HG03558 (cell line): ENCODE results near the gene ACTG1.

Experiments used
- ATAC-seq: cut with Tn5 transposase; IDR thresholded peaks from one replicate; pipeline ENCODE4 v1.9.1; 2021; ENCODE audit warnings: moderate number of reproducible peaks; ENCODE audit not compliant: unreplicated experiment; ENCODE audit errors: extremely low read depth

ACTG1 gene

DNA sequence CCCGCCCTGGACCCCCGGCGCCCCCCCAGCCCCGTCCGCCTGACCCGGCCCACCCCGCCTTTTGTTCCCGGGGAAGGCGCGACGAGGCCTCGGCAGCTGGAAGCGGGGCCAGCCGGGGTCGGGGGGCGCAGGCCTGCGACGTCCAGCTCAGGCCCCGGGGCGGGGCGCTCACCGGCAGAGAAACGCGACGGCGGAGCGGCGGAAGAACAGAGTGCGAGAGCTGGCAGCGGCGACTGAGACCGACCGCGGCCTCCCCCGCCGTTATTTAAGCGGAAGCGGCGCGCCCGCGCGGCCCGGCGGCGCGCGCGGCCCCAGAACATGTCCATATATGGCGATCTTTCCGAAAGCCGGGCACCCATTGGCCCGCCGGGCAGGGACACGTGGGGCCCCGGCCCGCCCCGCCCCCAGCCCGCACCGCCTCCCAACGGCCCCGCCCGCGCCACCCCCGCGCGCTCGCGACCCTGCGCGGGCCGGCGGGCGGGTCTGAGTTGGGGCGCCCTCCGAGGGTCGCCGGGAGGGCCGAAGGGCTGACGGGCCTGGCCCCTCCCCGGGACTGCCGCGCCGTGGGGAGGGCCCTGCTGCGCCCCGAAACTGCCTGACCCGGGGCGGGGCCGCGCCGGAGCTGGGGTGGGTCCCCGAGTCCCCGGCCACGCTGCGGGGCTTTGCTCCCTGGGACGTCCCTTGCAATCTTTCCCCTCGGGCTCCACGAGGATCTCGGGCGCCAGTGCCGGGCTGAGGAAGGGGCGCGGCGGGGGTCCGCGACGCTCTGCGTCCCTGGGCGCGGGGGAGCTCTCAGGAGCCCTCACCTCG, at the start of gene ACTG1:
Gene ACTG1 (minus strand): TSS at position 238 of the 810 bp plus-strand sequence. CDS start 445 bp downstream, outside the sequence.
- no peak for ATAC-seq

DNA sequence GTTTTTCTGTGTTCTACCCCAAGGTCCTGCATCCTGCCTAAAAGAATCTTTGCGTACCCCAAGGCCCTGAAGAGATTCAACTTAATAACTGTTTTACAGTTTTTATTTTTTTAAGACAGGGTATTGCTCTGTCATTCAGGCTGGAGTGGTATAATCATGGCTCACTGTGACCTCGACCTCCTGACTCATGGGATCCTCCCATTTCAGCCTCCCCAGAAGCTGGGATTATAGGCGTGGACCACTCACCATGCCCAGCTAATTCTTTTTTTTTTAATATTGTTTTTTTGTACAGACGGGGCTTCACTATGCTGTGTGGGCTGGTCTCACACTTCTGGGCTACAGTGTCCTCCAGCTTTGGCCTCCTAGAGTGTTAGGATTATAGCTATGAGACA, 48.9 kb upstream of the ACTG1 start:
- no peak for ATAC-seq

DNA sequence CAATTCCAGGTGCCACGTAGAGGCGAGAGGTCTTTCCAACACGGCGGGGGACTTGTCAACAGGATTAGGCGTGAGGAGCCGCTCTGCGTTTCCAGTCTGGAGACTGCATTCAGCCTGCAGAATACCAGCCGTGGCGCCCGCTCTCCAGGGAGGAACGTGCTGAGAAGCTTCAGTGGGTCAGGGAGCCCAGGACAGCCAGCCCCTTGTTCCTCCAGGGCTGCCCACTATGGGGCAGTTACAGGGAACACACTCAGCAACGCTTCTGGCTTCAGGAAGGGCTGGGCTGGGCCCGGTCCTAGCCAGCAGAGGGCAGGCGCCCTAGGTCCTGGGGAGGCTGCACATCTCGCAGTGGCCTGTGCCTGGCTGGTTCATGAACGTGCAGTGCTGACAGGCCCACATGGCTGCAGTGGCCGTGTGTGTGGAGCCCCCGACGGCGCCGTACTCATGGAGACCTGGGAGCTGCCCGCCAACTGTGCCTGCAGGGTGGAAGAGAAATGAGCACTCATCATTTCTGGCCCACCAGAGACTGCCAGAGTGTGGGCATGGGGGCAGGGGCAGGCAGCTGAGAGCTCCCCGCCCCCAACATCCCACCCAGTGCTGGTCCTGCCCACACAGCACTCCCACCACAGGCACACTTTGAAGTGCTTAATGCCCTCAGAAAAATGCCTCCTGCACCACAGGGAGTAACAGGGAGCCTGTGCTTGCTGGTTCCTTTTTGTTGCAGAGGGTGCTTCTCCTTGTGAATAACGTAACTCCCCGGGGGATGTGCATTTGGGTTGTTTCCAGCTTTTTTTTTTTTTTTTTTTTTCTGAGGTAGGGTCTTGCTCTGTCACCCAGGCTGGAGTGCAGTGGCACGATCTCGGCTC, 46.6 kb upstream of the ACTG1 start:
- no peak for ATAC-seq

DNA sequence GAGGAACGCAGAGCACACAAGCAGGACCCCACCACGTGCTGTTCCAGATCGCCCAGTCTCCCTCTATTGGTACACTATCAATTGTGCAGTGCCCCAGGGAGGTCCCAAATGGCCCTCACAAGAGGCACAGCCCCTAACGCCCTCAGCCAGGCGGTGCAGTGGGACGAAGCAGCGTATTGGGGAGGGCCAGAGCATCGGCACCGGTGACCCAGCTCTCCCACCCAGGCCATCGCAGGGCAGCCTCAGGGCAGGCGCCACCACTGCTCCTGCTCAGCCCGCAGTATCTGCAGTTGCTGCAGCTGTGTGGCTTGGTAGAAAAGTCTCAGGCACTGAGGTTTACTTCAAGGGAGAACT, 45.5 kb upstream of the ACTG1 start:
- ATAC-seq, result no peak

DNA sequence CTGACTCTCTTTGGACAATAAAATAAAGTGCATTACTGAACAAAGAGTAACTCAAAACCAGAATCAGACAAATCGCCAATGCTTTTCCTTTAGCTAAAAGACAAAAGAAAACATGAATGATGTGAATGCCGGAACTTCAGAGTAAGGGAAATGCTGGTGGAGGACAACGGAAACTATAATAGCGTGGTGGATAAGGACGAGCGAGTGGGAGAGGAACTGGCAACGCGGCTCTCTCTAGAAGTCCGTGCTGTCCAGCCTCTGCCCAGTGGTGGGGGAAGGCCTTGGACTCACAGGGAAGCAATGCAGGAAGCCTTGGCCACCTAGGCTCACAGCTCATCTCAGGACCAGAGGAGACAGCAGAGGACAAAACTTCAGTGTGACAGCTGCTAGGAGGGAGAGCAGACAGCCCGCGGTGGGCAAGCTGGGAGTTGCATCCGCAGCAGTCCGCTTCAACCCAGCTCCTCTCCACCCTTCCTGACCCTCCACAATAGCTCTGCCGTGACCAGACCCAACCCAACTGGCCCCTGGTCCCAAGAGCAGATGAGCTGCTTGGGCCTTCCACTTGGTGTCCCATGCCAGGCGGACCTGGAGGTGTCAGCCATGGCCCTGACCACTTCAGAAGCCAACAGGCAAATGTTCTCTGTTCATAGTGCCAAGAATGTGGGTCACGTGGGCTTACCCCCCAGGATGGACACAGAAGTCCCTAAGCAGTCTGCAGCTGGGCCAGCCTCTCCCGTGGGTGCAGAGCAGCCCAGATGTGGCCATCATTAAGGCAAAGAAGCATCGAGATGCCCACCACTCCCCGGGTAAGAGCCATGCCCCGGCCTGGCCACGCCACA, 44.9 kb upstream of the ACTG1 start:
- no peak for ATAC-seq

DNA sequence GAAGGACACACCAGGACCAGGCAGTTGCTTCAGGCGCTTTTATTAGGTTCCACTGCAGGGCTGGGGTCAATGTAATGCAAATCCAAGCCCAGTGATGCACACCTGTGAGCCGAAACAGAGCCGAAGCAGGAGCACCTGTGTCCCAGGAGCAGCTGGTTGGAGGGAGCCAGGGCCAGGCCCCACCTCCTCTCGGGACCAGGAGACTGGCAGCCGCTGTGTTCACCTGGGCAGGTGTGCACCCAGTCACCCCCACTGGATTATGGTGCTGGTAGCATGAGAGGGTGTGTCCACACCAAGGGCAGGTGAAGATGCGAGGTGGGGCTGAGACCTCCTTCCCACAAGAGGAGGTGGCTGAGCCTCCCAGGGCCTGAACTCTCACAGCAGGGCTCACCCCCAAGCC, 44.3 kb upstream of the ACTG1 start:
- ATAC-seq, result no peak

DNA sequence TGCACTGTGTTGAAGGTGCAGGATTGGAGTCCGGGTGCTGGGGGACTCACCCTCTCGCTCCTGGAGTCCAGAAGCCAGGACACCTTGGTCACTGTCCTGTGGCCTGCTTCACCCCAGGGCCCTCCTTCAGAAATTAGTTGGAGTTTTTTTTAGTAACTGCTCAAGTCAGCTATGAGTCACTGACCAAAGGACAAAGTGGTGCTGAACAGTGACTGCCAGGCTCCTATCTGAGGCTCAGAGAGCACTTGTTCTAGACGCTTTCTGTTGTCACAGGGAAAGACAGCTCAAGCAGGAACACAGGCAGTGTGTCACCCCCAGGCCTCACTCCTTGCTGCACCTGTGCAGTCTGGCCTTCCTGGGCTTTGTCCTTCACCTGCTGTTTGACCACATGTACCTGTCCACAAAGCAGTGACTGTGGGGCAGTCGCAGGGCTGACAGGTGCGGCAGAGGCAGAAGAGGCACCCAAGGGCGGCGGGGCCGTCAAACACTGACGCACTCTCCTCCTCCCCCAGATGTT, 43.6 kb upstream of the ACTG1 start:
- ATAC-seq, result no peak

DNA sequence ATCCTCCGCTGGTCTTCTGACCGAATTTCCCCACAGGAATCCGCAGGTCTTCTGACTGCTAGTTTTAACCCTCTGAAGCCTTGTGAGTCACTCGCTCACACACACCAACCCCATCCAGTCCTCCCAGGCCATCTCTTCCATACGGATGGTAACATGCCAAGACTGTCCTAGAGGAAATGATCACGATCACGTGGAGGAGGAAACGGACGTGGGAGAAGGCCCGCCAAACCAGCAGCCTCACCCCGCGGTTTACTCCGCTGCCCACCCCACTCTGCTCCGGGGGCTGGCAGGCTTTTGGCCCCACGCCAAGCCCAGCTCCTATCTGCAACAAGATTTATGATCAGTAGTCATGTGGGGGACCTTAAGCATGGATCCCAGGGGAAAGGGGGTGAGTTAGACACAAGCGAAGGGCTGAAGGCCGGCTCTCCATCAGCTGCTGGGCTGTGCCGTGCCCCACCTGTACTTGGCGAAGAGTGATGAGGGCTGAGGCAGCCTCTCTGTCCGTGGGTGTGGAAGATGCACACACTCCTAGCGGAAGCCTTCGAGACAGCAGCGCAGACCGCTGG, 41.1 kb upstream of the ACTG1 start:
- ATAC-seq, result no peak

DNA sequence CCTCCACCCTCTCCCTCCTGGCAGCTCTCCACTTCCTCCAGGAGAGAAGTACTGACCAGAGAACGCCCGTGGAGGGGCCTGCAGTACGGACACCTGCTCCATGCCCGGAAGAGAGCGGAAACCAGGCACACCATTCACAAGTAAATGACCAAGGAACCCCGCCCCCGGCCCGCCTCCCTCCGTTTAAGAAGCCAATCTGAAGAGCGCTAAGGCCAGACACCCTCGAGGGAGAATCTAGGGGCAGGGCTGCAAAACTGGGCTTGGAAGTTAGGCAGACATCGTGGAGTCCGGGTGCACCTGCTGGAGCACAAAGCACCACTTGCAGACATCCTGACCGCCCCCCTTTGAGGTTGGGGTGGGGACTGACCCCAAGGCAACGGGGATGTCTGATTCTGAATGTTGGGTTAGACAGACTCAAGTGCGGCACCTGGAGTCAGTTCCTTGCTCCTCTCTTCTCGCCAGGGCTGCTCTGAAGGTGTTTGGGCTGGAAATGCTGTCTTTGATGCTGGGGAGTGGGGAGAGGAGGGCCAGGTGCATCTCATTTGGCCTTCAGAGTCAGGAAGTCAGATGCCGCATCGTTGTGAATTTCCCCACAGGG, 40.5 kb upstream of the ACTG1 start:
- ATAC-seq, result no peak

DNA sequence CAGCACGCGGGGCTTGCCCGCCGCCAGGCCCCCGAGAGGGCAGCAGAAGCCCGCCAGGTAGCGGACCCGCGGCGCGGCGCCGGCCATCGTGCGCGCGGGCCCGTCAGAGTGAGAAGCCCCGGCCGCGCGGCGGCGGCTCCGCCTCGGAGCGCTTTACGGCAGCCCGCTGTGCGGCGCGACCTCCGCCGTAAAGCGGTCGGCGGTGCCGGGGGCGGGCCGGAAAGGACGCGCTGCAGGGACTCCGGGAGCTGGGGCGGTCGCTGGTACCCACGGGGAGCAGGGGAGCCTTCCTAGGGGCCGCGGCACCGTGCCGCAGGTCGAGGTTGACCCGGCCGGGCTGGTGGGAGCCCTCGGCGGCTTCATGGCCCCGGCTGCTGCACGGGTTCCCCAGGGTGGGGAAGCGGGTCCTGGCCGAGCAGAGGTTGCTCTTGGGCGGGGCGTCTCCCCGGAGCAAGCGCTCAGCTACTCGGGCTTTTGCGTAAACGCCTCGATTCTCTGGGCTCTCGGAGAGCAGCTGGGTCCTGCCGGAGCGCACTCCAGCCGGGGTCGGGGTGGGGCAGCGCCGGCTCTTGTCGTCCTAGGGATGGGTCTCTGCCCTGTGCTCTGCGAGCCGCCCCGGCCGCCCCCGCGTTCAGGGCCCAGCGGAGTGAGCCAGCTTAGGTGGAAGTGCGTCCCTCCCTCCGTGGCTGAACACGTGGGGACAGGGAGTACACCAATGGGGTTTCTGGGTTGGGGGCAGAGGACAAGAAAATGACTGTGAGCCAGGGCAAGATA, 39.8 kb upstream of the ACTG1 start, which contains the start of gene FAAP100:
Gene FAAP100 (minus strand): TSS at position 110 of the 774 bp plus-strand sequence. CDS start 23 bp downstream, at position 87.
- ATAC-seq, result no peak

DNA sequence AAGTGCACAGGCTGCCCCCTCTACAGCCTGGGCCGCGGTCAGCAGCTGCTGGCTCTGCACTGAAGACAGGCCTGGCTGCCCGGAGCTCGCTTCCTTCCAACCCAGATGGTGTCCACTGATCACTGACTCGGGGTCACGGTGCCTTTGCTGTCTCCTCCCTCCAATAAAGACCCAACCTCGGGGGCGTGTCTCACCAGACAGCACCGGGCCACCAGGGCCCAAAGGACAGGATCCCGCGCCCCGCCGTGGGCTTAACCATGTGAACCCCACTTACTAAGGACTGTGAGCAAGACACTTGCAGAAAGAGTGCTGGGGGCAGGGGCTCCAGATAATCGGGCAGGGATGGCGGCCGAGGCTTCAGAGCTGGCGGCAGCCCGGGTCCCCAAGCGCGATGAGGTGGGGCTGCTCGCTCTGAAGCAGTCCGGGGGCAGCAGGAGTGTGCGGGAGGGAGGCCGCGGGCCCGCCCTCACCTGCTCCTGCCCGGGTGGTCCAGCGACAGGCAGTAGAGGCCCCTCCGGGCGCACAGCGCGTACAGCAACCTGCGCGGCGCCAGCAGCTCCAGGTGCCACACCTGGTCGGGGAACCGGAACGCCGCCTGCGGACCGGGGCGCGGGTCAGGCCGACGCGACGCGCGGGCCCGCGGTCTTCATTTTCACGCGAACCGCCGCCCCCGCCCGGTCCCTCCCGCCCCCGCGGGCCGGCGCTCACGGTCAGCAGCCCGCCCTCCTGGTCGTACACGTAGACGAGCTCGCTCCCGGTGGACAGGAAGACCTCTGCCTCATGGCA, 39.1 kb upstream of the ACTG1 start:
- ATAC-seq, result no peak

DNA sequence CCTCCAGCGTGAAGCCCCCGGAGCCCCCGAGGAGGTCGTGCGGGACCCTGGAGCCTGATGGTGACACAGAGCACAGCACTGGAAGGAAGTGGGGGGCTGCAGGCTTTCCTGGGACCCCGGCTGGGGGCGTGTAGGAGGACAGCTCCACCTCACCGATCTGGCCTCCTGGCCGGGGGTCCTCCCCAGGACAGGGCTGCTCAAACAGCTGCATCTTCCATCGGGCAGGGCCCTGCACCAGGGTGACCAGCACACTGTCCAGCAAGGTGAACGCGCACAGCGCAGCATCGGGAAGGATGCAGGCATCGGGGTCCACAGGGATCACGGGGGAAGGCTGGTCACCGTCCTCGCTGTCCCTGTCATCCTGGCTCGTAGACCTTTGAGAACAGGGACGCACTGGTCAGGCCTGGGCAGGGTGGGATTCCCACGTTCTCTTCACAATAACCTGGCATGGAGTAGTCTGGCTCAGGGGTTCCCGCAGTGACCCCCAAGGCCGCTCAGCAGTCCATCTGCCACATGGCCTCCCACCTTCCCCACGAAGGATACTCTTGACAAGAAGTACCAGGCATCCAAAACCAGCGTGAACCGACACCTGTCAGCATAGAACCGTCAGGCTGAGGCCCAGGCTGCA, 38.3 kb upstream of the ACTG1 start:
- no peak for ATAC-seq

DNA sequence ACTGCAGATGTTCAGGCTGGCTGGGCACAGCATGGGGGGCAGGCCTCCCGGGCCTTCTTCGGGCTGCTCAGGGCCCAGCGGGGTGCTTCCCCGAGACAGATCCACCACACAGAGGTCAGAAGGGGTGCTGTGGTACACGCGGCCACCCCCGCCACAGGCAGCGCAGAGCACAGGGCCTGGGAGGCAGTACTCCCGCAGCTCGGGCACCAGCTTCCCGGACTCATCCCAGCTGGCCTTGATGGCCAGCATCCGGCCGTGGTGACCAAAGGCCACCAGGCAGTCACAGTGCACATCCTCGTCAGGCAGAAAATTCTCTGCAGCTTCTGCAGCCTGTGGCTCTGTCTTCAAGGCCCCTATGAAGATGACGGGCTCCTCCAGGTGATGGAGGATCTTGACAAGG, 37.7 kb upstream of the ACTG1 start:
- no peak for ATAC-seq

DNA sequence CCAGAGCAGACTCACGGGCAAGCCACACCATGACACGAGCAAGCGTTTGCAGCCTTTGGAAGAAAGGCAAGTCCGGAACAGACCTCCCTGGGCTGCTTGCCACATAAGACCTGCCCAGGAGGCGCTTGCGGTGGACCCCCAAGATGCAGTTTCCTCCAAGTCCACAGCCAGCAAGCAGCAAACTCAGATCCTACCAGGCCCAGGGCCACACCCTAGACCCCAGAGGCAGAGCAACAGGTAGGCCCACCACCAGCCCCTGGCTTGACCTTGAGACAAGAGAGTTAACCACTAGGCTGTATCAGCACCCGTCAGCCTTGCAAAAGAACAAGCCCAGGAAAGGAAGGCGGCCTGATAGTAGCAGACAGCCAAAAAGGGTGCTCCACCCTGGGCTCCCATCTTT, 37.2 kb upstream of the ACTG1 start:
- no peak for ATAC-seq

DNA sequence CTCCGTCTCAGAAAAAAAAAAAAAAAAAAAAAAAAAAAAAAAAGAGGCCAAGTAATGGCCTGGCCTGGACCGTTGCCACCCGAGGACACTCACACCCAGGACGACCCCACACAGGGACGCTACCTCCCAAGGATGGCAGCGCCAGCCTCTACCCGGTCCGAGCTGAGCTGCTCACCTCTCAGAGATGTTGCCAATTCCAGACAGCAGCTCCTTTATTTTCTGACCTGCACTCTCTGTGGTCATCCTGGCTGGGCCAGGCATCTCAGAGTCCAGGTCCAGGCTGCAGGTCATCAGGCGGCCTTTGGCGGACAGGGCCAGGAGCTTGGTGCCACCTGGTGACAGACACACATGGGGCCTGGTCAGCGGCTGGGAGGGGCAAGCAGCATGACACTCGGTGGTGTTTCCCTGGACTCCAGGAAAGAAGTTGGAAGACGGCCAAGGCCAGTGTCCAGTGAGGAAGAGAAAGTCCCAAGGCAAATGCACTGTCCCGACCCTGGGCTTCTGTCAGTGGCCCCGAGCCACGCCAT, 36.5 kb upstream of the ACTG1 start:
- ATAC-seq, result no peak

DNA sequence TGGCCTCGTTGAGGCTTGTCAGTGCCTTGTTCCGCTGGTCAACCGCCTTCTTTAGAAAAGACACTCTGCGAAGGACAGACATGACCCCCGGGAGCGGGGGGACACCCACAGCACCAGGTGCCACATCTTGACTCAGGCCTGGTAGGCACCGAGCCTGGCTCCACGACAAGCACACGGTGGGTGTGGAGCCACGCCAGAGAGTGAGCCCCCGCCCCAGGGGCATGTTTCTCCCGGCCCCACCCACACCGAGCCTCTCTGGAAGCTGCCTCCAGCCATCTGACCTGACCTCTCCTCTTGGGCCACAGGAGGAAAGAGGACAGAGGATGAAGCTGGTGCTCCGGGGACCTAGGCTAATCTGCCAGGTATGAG, 35.0 kb upstream of the ACTG1 start:
- no peak for ATAC-seq

DNA sequence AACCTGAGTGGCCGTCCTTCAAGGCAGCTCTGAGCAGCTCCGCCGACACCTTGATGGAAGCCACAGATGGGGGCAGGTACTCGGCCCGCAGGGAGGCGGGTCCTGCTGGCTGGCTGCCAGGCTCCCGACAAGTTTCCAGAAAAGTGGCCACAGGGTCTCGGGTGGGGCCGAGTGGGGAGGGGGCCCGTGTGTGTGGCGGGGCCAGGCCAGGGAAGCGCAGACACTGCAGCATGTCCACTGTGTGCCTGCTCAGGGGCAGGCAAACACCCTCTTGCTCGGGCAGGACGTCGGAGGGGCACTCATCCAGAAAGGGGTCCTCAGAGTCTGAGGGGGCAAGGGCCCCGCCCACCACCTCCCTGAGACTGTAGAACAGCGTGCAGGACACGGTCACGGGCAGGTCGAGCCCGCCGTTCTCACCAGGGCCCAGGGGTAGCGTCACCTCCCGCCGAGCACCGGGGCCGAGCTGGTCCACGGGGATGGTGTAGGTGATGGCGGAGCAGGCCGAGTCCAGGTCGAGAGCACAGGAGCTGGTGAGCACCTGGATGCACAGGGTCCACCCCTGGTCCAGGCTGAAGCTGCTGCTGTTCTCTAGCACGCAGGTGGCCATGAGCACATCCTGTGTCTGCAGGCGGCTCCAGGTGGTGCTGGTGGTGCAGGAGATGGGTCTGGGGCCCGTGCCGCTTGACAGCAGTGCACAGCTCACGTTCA, 34.5 kb upstream of the ACTG1 start:
- no peak for ATAC-seq
